OCI-LY7 (cell line): ENCODE data around the gene SHLD1. TPM values are rescaled to one million over a fixed set of nuclear protein-coding genes. Genes with fewer than 3 reads are reported as not detected.

Experiments
- BruUV-seq: library from RNA; stranded (reverse); fragments of 400-500 nt; replicated peaks from 2 replicates; lab custom pipeline; 2021; lab: Mats Ljungman, UMichigan
- CTCF ChIA-PET: fragments of 300-600 bp; sonication (Branson Sonifier 250); formaldehyde crosslinking; loops from one replicate; lab custom pipeline; 2022; ENCODE audit warnings: antibody characterized with exemption; ENCODE audit not compliant: unreplicated experiment; lab: Charles Lee
- POLR2A ChIA-PET: fragments of 300-600 bp; sonication (Branson Sonifier 250); formaldehyde crosslinking; loops from one replicate; lab custom pipeline; 2022; ENCODE audit warnings: antibody characterized with exemption; lab: Charles Lee
- DNase-seq: peaks from one replicate; pipeline ENCODE4 v3.0.0-alpha.2; 2015; ENCODE audit warnings: low spot score
- H2AFZ ChIP-seq: fragments of 200-600 bp; sonication (generic), shearing (Covaris generic); 2 replicates; pipeline ENCODE4 v1.6.1; 2014; ENCODE audit warnings: mild to moderate bottlenecking, antibody characterized with exemption, low read length, moderate library complexity
- H3K27ac ChIP-seq: fragments of 200-600 bp; sonication (generic); 2 replicates; pipeline ENCODE4 v1.5.1; 2014; ENCODE audit warnings: mixed run types, low read depth, mild to moderate bottlenecking, moderate library complexity, low read length, inconsistent platforms; ENCODE audit not compliant: poor library complexity, severe bottlenecking
- H3K36me3 ChIP-seq: fragments of 200-600 bp; sonication (generic); 2 replicates; pipeline ENCODE4 v1.6.1; 2014; ENCODE audit warnings: mild to moderate bottlenecking, antibody characterized with exemption, low read length, moderate library complexity, mixed read lengths; ENCODE audit not compliant: insufficient read depth
- H3K4me1 ChIP-seq: fragments of 200-600 bp; sonication (generic); 2 replicates; pipeline ENCODE4 v1.5.1; 2014; ENCODE audit warnings: mild to moderate bottlenecking, low read length; ENCODE audit not compliant: insufficient read depth, poor library complexity, severe bottlenecking
- H3K4me2 ChIP-seq: fragments of 200-600 bp; sonication (generic); 2 replicates; pipeline ENCODE4 v1.6.1; 2014; ENCODE audit warnings: mild to moderate bottlenecking, low read length
- H3K4me3 ChIP-seq: fragments of 200-600 bp; sonication (generic); 2 replicates; pipeline ENCODE4 v1.5.1; 2014; ENCODE audit warnings: mild to moderate bottlenecking, low read depth, low read length; ENCODE audit not compliant: poor library complexity, severe bottlenecking
- H3K79me2 ChIP-seq: fragments of 200-600 bp; sonication (generic); 2 replicates; pipeline ENCODE4 v1.6.1; 2016; ENCODE audit warnings: low read depth, mild to moderate bottlenecking, low read length, moderate library complexity, mixed read lengths; ENCODE audit not compliant: insufficient read depth
- H3K9me2 ChIP-seq: fragments of 200-600 bp; sonication (generic); 2 replicates; pipeline ENCODE4 v1.6.1; 2016; ENCODE audit warnings: mild to moderate bottlenecking, low read length, mixed read lengths; ENCODE audit not compliant: insufficient read depth
- H3K9me3 ChIP-seq: fragments of 200-600 bp; sonication (generic); 2 replicates; pipeline ENCODE4 v1.6.1; 2014; ENCODE audit warnings: mild to moderate bottlenecking, mixed run types, low read length, mixed read lengths
- H4K20me1 ChIP-seq: fragments of 200-600 bp; sonication (generic); 2 replicates; pipeline ENCODE4 v1.6.1; 2014; ENCODE audit warnings: mild to moderate bottlenecking, antibody characterized with exemption, low read length, moderate library complexity, mixed read lengths; ENCODE audit not compliant: insufficient read depth
- EZH2phosphoT487 ChIP-seq: fragments of 200-600 bp; sonication (generic); IDR thresholded peaks from 2 replicates; pipeline ENCODE4 v1.6.1; 2018; ENCODE audit warnings: low read depth, borderline replicate concordance, mild to moderate bottlenecking, mixed run types, antibody characterized with exemption, low read length, moderate library complexity, mixed read lengths
- intact Hi-C: fragments of 100-400 bp; cut with micrococcal nuclease; formaldehyde crosslinking; loops from one replicate; pipeline ENCODE4 v1.10.0; 2022; ENCODE audit not compliant: unreplicated experiment
- total RNA-seq, 2 experiments: library from RNA; depleted of rRNA in 1 of 2; stranded (reverse); fragments of >200 nt in 1 of 2; shearing (Covaris generic) in 1 of 2; gene quantifications; 2 replicates each; pipeline ENCODE4 v1.2.3, GENCODE V29; 2014 to 2022
- TF ChIP-seq, protein P1 (sequence below): fragments of 200-600 bp; sonication (generic); conservative IDR thresholded peaks from 2 replicates; pipeline ENCODE4 v1.5.1; 2014; ENCODE audit warnings: mild to moderate bottlenecking, antibody characterized with exemption, low read length, moderate library complexity, mixed read lengths

SHLD1 gene
- total RNA-seq, 2 experiments from 2014 or later, result 19.4 to 31.2 TPM

GRCh38 chr20:5865604-5866003 lies 115.4 kb downstream of the SHLD1 start:
- TF ChIP-seq, protein P1, sequence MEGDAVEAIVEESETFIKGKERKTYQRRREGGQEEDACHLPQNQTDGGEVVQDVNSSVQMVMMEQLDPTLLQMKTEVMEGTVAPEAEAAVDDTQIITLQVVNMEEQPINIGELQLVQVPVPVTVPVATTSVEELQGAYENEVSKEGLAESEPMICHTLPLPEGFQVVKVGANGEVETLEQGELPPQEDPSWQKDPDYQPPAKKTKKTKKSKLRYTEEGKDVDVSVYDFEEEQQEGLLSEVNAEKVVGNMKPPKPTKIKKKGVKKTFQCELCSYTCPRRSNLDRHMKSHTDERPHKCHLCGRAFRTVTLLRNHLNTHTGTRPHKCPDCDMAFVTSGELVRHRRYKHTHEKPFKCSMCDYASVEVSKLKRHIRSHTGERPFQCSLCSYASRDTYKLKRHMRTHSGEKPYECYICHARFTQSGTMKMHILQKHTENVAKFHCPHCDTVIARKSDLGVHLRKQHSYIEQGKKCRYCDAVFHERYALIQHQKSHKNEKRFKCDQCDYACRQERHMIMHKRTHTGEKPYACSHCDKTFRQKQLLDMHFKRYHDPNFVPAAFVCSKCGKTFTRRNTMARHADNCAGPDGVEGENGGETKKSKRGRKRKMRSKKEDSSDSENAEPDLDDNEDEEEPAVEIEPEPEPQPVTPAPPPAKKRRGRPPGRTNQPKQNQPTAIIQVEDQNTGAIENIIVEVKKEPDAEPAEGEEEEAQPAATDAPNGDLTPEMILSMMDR, result no peak
- no peak for TF ChIP-seq EZH2phosphoT487

GRCh38 chr20:5870568-5870981 lies 120.4 kb downstream of the SHLD1 start:
- Histone ChIP-seq H4K20me1 (no peaks in the 10 kb centered on the region), H3K4me1 (no peaks in the 10 kb centered on the region), H3K36me3 (no peaks in the 10 kb centered on the region), H3K27ac (no peak overlapping the region), H3K9me3 (no peaks in the 10 kb centered on the region), H3K4me2 (no peak overlapping the region), H2AFZ (no peak overlapping the region), H3K79me2 (no peaks in the 10 kb centered on the region), H3K4me3 (no peak overlapping the region), H3K9me2 (no peaks in the 10 kb centered on the region)
- ChIA-PET POLR2A (interaction anchor here (0.5 to 0.6 kb wide), 2 partner anchors 10 to 13 kb away, joined by 3 read pairs; no protein-coding TSS in a partner anchor), CTCF (no interaction called here)
- no TSS peak for BruUV-seq
- TF ChIP-seq, protein P1, result no peak
- no peak for TF ChIP-seq EZH2phosphoT487
- DNase-seq, result no peak
- intact Hi-C loops, result no loop called here

More at GRCh38 chr20:5865604-5866003, 115.4 kb downstream of the SHLD1 start:
- no peak overlapping the region for H2AFZ ChIP-seq
- H3K9me3 ChIP-seq, result no peaks in the 10 kb centered on the region
- no peak overlapping the region for H3K4me2 ChIP-seq
- no peak overlapping the region for H3K27ac ChIP-seq
- no peaks in the 10 kb centered on the region for H4K20me1 ChIP-seq
- no TSS peak for BruUV-seq
- H3K4me3 ChIP-seq, result no peak overlapping the region
- H3K36me3 ChIP-seq, result peaks cover 19% of the 10 kb centered on the region
- H3K79me2 ChIP-seq, result no peaks in the 10 kb centered on the region
- ChIA-PET POLR2A (no interaction called here), CTCF (no interaction called here)
- H3K9me2 ChIP-seq, result no peaks in the 10 kb centered on the region
- H3K4me1 ChIP-seq, result no peaks in the 10 kb centered on the region
- intact Hi-C loops, result no loop called here
- DNase-seq, result no peak

- Histone ChIP-seq H3K79me2 (no peaks in the 10 kb centered on the region), H2AFZ (no peak overlapping the region), H3K36me3 (no peaks in the 10 kb centered on the region), H3K4me1 (no peaks in the 10 kb centered on the region), H3K4me2 (no peak overlapping the region), H3K4me3 (no peak overlapping the region), H3K9me3 (no peaks in the 10 kb centered on the region), H3K27ac (no peak overlapping the region), H3K9me2 (no peaks in the 10 kb centered on the region), H4K20me1 (no peaks in the 10 kb centered on the region)
- ChIA-PET POLR2A (no interaction called here), CTCF (no interaction called here)
- BruUV-seq, result no TSS peak
- no peak for TF ChIP-seq EZH2phosphoT487
- TF ChIP-seq, protein P1, result no peak
- no peak for DNase-seq
- intact Hi-C loops, result no loop called here
These were observed 121.5 kb downstream of the SHLD1 start for GRCh38 chr20:5871459-5872410.
